HG03025 (cell line): ENCODE data around the gene NCKAP5L.
"Not testable (repeated sequence)": the region's sequence is repeated elsewhere in the genome, so short reads cannot be mapped to it uniquely, and the experiment has no call there.

ENCODE experiments used
- ATAC-seq: cut with Tn5 transposase; IDR thresholded peaks from one replicate; pipeline ENCODE4 v1.9.1; 2021; ENCODE audit warnings: mild to moderate bottlenecking, moderate library complexity; ENCODE audit not compliant: unreplicated experiment, low FRiP score

The NCKAP5L gene

DNA sequence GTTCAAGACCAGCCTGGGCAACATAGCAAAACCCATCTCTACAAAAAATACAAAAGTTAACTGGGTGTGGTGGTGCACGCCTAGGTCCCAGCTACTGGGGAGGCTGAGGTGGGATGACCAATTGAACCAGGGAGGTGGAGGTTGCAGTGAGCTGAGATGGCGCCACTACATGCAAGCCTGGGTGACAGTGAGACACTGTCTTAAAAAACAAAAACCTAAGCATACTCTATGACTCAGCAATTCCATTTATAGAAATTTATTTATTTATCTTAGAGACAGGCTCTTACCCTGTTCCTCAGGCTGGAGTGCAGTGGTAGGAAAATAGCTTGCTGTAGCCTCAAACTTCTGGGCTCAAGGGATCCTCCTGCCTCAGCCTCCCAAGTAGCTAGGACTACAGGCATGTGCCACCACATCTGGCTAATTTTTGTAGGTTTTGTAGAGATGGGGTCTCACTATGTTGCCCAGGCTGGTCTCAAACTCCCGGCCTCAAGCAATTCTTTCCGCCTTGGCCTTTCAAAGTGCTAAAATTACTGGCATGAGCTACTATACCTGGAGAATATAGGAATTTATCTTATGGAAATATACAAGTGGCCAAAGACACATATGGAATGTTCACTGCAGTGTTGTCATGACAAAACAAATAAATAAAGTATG, 43.3 kb downstream of the NCKAP5L start:
- ATAC-seq: no peak

GRCh38 chr12:49783917-49784676, 44.1 kb downstream of the NCKAP5L start:
- no peak for ATAC-seq

DNA sequence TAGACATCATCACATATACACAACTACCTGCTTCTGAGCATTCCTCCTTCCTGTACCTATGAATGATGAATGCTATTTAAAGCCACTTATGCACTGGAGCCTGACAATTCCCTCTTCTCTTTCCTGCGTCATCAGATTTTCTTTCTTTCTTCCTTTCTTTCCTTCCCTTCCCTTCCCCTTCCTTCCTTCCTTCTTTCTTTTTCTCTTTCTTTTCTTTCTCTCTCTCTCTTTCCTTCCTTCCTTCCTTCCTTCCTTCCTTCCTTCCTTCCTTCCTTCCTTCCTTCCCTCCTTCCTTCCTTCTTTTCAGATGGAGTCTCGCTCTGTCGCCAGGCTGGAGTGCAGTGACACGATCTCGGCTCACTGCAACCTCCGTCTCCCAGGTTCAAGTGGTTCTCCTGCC, 47.3 kb downstream of the NCKAP5L start:
- ATAC-seq: not testable (repeated sequence)

GRCh38 chr12:49779581-49779980, 48.6 kb downstream of the NCKAP5L start:
- no peak for ATAC-seq

- ATAC-seq: no peak
These were observed 50.1 kb downstream of the NCKAP5L start for GRCh38 chr12:49777800-49778748.

DNA sequence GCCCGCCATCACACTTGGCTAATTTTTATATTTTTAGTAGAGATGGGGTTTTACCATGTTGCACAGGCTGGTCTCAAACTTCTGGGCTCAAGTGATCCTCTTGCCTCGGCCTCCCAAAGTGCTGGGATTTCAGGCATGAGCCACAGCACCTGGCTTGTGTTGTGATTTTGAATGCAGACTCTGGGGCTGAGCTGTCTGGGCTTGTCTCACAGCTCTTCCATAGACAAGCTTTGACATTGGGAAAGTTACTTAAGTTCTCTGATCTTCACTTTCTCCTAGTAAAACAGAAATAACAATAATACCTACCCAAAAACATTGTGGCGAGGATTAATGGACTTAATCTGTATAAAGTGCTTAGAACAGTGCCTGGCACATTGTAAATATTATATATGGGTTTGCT, 50.9 kb downstream of the NCKAP5L start:
- no peak for ATAC-seq

DNA sequence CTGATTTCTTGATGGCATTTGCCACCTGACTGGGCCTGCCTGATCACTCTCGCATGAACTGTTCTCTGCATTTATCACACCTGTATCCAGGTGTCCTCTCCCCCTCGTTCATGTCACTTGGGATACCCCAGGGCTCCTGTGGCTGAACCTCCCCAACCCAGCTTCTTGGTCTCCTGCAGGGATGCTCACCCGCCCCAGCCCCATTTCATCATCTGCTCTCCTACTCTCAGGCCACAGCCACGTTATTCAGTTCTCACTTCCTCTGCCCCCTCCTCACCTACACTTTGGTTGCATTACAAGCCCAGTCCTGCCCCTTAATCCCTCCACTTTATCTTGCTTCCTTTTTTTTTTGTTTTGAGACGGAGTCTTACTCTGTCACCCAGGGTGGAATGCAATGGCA, 51.4 kb downstream of the NCKAP5L start:
- ATAC-seq: no peak

GRCh38 chr12:49776413-49776812, 51.8 kb downstream of the NCKAP5L start:
- no peak for ATAC-seq

- ATAC-seq: not testable (repeated sequence)
These were observed 55.1 kb downstream of the NCKAP5L start for GRCh38 chr12:49773102-49773501.

GRCh38 chr12:49767333-49767732, 60.9 kb downstream of the NCKAP5L start:
- ATAC-seq: no peak

- no peak for ATAC-seq
These were observed 62.1 kb downstream of the NCKAP5L start for GRCh38 chr12:49766115-49766455.

GRCh38 chr12:49764126-49764525, 64.1 kb downstream of the NCKAP5L start:
- no peak for ATAC-seq

DNA sequence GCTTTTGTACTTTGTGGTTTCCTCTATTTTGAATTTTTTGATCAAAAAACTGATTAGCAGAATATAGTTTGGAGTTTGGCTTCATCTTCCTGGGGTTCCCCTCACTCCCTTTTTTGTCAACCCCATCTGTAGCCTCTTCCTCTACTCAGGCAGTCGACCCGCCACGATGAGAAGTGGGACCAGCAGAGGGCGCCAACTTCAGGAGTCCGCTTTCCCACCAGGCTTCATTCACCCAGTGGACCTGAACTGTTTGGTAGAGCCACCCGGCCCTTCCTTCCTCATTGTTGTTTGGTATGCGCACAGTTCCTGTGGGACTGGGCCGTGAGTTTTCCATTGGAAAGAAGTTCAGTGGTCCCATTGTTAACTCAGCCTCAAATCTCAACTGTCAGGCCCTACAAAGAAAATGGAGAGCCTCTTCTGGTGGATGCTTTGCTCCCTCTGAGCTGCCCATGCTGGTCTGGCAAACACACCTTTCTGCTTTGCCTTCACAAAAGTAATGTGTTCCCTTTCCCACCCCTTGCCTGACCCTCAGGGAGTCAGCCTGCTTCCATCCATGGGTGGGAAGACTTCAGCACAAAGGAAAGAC, 65.1 kb downstream of the NCKAP5L start:
- ATAC-seq: no peak

DNA sequence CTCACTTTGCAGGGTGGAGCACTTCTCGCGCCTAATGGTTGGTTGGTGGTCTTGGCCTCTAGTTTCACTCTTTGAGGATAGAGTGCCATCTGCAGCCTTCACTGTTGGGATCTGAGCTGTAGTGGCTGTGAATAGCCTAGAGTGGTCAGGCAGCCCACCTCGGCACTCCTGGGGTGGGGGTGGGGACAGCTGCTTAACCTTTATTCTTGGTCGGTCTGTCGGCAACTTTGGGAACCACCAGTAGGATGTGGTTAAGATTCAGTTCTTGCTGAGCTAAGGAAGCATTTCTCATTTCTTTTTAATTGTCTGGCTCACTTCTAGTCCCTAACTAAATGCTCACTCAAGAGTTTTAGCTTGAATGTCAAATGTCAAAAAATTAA, 65.8 kb downstream of the NCKAP5L start:
- ATAC-seq: no peak

DNA sequence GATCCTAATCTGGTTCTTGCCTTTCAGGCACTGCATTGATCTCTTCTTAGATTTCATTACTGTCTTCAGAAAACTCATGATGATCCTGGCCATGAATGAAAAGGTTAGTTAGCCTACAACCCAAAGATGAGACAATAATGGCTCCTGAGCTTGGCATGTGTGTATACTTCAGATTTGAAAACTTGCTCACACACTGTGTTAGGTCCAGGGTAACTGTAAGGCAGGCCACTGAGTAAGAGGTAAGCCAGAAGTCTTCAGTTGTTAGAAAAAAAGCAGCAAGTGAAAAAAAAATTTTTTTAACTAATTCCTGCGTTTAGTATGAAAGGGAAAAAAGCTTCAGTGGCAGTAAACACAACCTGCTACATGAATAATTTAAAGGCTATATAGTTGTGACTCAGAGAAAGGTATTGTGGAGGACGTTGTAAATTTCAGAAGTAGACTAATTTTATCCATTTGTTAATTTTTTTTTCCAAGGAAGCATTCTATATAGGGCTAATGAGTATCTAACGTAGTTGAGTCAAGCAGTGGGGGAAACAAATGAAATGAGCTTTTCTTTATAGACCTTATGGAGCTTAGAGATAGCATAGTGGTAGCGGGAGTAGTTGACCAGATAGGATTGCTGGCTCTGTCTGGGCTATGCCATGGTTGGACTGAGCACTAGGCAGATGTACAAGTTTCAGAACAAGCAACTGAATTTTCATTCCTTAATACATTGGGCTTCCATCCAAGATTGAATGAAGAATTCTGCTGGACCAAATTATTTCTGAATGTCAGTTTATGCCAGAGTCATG, 66.3 kb downstream of the NCKAP5L start:
- ATAC-seq: no peak

DNA sequence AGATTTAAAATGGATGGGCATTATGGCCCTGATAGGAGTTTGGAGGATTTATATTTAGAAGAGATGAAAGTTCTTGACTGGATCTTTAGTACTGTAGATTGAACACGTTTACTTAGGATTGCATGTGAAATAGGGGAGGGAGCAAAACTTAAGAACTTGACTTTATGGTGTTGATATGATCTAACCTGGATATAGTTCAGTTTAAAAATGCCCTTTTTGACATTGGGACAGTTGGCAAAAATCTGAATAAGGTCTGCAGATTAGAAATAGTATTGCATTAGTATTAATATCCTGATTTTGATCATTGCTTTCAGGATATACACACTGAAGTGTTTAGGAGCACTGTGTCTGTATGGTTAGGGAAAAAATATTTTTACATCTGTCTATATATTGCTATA, 77.2 kb downstream of the NCKAP5L start:
- ATAC-seq: no peak

DNA sequence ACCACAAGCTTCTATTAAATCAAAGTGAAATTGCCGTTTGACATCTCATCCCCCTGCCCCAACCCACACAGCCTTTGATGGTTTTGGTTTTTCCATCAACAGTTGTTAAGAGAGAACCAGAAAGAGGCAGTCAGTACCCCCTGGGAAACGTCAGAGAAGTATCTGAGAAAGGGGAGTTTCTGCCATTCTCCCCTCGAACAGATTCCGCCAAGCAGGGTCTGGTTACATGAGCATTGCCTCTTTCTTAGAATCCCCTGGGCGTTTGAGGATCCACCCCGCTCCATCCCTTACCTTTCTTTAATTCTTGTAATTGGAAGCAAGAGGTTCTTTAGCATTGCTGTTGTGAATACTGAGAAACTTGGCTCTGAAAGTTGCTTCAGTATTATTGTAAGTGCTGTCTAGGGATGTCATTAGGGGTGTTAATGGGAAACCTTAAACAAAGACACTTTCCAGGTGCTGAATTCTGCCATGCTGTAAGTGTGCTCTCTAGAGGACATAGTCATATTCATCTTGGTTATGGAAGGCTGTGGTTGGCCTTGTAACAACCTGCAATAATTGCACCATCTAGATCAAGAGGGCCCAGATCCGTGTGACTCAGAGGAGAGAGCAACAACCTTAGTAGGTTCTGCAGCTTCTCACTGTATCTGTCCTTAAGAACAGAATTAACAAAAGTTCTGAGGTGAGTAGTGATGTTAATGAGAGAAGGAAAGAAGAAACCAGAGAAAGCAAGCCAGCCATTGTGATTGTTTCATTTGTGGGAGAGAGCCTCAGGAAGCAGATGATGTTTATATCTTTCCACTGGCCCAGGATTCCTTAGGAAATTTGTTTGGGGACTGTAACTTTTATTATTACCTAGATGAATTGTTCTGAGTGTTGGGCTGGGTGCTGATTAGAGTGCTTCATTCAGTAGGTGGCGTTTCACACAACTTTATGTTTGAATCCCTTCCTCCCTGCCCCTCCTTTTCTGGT, 77.9 kb downstream of the NCKAP5L start:
- ATAC-seq: no peak

DNA sequence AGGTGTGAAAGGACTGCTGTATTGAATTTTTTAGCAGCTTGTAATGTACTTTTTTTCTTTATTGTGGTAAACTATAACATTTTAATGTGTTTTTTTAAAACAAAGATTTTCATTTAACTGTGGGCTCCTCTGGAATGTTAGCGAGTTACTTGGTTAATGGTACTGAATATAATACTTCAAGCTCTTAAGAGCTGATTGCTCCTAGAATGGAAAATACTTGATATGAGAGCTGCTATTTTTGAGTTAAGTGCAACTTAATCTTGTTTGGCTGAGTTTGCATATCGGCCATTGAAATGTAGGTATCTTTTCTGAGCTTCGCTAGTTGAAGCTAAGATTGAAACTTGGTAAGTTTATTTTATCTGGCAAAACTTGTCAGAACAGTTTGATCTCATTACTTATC, 79.4 kb downstream of the NCKAP5L start:
- ATAC-seq: no peak

GRCh38 chr12:49748306-49748705, 79.9 kb downstream of the NCKAP5L start:
- ATAC-seq: no peak
